GM21528 (cell line): ENCODE data around the gene KHK.
"Not testable (repeated sequence)": the region's sequence is repeated elsewhere in the genome, so short reads cannot be mapped to it uniquely, and the experiment has no call there.

Source experiments
- ATAC-seq: cut with Tn5 transposase; IDR thresholded peaks from one replicate; pipeline ENCODE4 v1.9.1; 2021; ENCODE audit warnings: mild to moderate bottlenecking, moderate library complexity; ENCODE audit not compliant: unreplicated experiment, low FRiP score

KHK gene

GRCh38 chr2:27095427-27095744 is 8.8 kb downstream of the KHK start:
- ATAC-seq = no peak

DNA sequence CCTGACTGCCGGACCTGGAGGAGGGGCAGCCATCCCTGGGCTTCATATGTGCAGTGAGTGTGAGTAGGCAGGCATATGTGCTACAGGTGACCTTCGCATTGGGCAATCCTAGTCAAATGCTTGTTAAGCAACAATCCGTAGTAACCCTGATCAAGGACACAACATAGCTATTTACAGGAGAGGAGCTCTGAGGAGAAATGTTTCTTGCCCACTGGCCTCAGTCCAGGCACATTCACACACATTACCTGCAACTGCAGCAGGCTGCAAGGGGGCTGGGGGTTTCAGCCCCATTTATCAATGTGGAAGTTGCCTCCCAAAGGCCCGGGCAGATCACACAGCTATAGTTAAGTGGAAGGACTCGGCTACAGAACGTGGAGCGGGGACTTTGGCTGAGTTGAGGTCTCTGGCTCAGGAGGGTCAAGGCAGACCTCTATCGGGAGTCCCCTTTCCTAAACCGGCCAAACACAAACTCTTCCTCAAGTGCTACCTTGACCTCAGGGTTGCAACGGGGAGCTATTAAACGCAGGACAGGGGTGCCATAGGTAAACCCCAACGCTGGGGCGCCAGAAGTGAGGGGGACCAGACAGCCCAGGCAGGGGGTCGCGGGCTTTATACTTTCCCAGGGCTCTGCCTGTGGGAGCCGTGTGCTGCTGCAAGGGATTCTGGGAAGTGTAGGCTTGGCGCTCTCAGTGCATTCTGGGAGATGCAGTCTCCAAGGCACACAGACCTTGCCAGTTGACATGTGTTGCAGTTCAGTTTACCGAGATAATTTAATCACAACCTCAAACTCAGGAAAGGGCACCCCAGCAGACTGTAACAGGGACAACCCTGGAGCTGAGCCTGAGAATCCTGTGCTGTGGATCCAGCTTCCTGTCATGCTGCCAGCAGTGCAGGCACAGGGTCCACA is 9.4 kb downstream of the KHK start:
- no peak for ATAC-seq

- ATAC-seq = no peak
Measured at GRCh38 chr2:27096748-27097297, 10.3 kb downstream of the KHK start.

GRCh38 chr2:27097341-27097740 is 10.8 kb downstream of the KHK start:
- no peak for ATAC-seq

- no peak for ATAC-seq
Measured at GRCh38 chr2:27099334-27099955, 12.9 kb downstream of the KHK start.

DNA sequence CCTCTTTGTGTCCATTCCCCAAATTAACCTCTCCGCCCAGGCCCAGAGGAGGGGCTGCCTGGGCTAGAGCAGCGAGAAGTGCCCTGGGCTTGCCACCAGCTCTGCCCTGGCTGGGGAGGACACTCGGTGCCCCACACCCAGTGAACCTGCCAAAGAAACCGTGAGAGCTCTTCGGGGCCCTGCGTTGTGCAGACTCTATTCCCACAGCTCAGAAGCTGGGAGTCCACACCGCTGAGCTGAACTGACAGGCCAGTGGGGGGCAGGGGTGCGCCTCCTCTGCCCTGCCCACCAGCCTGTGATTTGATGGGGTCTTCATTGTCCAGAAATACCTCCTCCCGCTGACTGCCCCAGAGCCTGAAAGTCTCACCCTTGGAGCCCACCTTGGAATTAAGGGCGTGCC is 13.5 kb downstream of the KHK start:
- no peak for ATAC-seq

- ATAC-seq = no peak
Measured at GRCh38 chr2:27102329-27102728, 15.8 kb downstream of the KHK start.

GRCh38 chr2:27105981-27106380 is 19.4 kb downstream of the KHK start:
- no peak for ATAC-seq

GRCh38 chr2:27108221-27108620 is 21.6 kb downstream of the KHK start:
- ATAC-seq = no peak

GRCh38 chr2:27109083-27109482 is 22.5 kb downstream of the KHK start:
- ATAC-seq = no peak

DNA sequence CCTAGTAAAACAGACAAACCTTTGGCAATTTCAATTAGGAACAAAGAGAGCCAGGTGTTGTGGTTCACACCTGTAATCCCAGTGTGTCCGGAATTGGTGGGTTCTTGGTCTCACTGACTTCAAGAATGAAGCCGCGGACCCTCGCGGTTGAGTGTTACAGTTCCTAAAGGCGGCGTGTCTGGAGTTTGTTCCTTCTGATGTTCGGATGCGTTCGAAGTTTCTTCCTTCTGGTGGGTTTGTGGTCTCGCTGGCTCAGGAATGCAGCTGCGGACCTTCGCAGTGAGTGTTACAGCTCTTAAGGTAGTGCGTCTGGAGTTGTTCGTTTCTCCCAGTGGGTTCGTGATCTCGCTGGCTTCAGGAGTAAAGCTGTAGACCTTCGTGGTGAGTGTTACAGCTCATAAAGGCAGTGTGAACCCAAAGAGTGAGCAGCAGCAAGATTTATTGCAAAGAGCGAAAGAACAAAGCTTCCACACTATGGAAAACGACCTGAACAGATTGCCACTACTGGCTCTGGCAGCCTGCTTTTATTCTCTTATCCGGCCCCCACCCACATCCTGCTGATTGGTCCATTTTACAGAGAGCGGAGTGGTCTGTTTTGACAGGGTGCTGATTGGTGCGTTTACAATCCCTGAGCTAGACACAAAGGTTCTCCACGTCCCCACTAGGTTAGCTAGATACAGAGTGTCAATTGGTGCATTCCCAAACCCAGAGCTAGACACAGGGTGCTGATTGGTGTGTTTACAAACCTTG is 24.2 kb downstream of the KHK start:
- not testable (repeated sequence) for ATAC-seq

GRCh38 chr2:27111392-27112078 is 25.0 kb downstream of the KHK start:
- not testable (repeated sequence) for ATAC-seq

DNA sequence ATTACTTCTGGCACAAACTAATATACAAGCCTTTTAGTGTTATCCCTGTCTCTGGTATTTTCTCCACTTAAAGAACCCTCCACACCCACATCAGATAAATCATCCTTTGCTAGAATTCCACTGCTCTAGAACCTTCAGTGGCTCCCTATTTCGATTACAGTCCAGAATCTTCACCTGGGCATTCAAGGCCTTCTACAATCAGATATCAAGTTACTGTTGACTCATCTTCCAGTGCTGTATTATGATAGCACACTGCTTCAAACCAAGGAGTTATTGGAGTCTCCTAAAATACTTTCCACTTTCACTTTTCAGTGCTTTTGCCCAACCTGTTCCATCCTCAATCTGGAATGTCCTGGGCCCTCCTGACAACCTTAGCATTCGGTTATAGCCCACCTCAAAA is 28.9 kb downstream of the KHK start:
- ATAC-seq = no peak

DNA sequence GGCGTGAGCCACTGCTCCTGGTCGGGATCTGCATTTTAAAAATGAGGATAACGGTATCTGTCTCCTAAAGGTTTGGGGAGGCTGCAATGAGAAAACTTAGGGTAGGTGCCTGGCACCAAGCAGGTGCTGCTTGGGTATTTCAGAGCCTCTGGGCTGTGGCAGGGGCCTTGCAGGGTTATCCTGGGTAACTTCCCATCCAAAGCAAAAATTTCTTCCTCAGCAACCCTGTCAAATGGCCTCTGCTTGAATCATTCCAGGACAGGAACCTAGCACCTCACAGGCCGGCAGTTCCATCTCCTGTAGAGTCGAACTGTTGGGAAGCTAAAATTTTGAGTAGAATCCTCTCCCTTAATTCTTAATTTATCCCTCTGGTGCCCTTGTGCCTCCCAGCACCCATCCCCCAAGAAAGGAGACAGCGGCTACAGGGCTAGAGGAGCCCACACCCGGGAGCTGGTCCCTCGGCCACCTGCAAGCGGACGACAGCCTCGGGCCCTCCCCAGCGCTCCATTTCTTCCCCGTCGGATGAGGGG is 31.5 kb downstream of the KHK start:
- ATAC-seq = no peak

DNA sequence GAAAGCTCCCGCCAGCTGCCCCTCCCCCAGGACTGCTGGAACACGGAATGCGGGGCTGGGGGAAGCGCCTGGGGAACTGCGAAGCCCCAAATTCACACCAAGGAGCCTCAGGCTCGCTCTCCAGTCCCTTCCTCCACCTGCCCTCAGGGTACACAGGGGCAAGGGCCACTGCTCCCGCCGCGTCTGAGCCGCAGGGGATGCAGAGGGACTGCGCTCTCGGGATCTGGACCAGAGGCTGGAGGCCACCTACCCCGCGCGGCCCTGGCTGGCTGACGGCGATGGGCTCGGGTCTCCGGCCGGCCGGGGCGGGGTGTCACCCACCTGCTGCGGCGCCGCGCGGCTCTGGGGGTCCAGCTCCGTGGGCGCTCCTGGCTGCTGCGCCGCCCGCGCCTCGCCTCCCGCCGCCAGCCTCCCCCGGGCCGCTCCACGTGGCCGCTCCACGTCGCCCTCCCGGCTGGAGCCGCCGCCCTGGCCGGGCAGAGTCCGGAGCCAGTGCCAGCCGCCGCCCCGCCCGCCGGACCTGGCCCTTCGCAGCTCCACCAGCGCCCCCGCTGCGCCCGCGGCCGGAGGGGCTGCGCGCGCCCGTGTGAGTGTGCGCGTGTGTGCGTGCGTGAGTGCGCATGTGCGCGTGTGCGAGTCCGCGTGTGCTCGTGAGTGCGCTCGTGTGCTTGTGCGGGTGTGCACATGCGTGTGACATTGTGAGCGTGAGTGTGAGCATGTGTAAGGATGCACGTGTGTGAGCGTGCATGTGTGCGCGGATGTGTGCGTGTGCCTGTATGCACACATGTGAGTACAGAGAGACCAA is 32.2 kb downstream of the KHK start, which contains the start of gene CGREF1:
CGREF1 (minus strand) TSS at position 604 of the 805 bp plus-strand sequence. CDS start 14,762 bp downstream, outside the sequence.
- ATAC-seq = no peak

- not testable (repeated sequence) for ATAC-seq
Measured at GRCh38 chr2:27119330-27119670, 32.7 kb downstream of the KHK start.

- ATAC-seq = no peak
Measured at GRCh38 chr2:27121906-27122305, 35.3 kb downstream of the KHK start.

DNA sequence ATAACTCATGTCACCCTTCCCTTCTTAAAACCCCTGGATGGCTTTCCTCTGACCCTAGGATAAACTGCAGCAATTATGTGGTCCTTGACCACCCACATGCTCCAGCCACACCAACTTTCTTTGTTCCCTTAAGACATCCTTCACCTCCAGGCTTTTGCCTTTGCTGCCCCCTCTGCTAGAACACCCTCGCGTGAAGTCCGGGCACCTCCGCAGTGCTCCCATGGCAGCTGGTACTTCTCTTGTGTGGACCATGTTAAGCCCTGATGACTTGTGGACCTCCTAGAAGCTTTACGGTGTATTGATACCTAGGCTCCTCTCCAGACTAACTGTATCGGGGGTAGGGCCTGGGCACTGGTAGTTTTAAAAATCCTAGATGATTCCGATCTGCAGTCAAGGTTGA is 36.2 kb downstream of the KHK start:
- ATAC-seq = no peak
